HG03135 (cell line): ENCODE results near the gene NDUFAF8.

ENCODE experiments used
- ATAC-seq: cut with Tn5 transposase; IDR thresholded peaks from one replicate; pipeline ENCODE4 v1.9.1; 2021; ENCODE audit warnings: mild to moderate bottlenecking, moderate library complexity; ENCODE audit not compliant: unreplicated experiment

The NDUFAF8 gene

DNA sequence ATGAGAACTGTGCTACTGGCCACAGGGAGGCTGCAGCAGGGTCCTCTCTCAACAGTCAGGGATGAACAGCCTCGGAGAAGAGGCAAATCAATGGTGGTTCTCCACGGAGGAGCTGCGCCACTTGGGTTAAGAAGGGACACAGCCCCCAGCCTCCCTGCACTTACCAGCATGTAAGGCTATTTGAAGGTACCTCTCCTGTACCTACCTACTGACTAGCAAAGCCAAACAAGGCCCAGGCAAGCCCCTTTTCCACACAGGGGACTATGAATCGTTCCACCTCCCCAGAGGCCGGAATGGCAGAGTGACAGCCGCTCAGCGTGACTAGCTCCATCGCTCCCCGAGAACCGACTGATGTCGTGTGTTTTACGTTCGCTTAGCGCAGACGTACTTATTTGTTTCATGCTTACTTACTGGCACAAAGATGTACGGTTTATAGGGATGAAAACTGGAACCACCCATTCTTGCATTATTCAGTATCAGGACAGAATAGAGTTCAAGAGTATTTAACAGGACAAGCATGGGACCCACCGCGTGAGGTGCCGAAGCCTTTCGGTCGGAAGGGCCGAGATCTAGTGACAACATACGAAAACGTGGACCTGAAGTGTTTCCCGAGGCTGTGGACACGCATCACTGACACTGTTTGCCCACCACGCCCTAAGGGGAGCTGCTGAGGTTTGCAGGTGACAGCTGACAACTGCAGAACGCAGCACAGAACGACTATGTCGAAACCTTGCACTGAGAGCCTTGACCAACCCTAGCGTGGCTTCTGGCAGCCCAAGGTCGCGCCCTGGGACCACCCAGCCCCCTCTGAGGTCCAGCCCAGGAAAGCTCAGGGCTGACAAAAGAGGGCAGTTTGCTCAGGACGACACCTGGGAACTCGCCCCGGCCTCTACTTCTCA lies 1.3 kb upstream of the NDUFAF8 start:
- ATAC-seq: no peak

GRCh38 chr17:81238490-81238814 lies 666 bp upstream of the NDUFAF8 start:
- no peak for ATAC-seq

GRCh38 chr17:81239714-81240555 lies 817 bp downstream of the NDUFAF8 start:
- no peak for ATAC-seq

GRCh38 chr17:81240761-81241160 lies 1.6 kb downstream of the NDUFAF8 start:
- ATAC-seq: no peak

DNA sequence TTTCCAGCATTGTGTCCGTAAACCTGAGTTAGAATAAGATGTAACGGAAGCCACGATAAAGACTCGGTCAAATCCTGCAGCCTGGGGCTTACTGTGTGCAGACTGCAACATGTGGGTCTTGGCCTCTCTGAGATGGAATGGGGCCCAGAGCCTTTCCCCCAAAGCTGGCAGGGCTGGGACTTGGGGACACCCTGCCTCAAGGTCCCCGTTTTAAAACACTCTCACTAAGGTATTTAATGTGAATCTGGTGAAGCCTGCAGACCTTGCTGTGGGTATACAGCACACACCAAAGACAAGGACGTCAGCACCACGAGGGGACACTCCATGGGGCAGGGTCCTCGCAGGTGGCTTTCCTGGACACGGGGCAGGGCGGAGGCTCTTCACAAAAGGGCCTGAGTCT lies 2.1 kb downstream of the NDUFAF8 start:
- no peak for ATAC-seq

- ATAC-seq: no peak
Measured at GRCh38 chr17:81241648-81242420, 2.7 kb downstream of the NDUFAF8 start.

- ATAC-seq: no peak
Measured at GRCh38 chr17:81242421-81243332, 3.6 kb downstream of the NDUFAF8 start.

DNA sequence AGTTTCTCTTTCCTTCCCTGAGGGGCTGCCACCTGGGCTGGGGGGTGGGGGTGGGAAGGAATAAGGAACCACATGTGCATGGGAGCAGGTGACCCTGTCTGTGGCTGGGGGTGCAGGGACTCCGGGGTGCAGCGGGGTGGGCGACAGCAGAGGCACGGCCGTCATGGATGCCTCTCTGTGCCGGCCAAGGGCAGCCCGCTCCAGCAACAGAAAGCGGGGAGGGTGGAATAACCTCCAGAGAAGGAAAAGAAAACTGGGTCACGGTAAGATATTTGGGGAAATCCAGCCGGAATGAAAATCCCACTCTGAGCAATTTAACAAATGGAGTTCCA lies 4.2 kb downstream of the NDUFAF8 start:
- ATAC-seq: no peak

DNA sequence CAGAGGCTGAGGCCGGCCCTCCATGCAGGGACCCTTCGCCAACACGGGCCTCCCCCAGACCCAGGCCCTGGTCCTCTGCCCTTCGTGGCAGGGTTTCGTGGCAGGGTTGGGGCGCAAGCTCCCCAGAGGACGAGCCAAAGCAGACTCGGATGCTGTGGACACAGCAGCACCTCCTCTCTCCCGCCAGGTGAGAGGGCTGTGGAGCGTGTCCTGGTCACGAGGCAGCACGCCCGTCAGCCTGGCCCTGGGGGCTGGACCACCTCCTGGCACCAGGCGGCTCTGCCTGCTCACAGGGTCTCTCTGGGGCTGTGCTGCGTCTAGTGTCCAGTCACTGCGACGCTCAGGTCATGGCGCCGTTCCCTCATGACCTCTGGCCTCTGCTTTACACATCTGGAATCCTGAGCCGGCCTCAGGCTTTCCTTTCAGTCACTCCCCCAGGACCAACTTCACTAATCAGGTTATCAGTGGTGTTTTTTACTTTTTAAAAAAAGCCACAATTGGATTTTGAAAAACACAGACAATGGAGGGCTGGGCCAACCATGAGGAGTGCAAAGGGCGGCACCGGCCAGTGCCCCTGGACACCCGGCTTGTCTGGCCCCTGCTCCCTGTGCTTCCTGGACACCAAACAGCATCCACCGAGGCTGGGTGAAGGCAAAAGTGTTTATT lies 5.4 kb downstream of the NDUFAF8 start:
- ATAC-seq: no peak

DNA sequence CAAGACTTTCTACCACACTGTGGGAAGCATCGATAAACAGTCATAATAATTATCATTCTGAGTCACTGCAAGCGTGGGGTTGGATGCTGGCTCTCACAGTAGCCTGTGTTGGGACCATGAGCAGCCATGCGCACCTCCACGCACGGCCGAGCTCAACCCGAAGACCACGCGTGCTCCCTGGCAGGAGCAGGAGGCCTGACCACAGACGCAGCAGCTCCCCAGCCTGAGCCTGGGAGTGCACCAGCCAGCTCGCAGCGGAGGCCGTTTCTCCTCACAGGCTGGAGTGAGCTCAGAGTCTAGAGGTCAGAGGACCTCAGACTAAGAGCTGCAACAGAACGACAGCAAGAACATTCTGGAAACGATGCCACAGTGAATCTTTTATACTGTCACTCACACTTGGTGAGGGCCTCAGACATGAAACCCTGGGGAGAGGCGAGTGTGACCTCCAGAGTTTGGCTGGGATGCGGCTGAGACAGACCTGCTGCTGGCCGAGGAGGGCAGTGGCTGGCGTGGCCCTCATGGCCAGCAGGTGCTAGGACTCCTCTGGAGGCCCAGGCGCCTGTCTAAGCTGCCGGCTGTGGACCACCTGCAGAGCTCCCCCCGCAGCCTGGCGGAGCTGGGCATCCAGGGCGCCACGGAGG lies 6.0 kb downstream of the NDUFAF8 start:
- ATAC-seq: no peak

- no peak for ATAC-seq
Measured at GRCh38 chr17:81245665-81246342, 6.7 kb downstream of the NDUFAF8 start.

- ATAC-seq: no peak
Measured at GRCh38 chr17:81246343-81246670, 7.2 kb downstream of the NDUFAF8 start.

- ATAC-seq: no peak
Measured at GRCh38 chr17:81246679-81247338, 7.7 kb downstream of the NDUFAF8 start.

DNA sequence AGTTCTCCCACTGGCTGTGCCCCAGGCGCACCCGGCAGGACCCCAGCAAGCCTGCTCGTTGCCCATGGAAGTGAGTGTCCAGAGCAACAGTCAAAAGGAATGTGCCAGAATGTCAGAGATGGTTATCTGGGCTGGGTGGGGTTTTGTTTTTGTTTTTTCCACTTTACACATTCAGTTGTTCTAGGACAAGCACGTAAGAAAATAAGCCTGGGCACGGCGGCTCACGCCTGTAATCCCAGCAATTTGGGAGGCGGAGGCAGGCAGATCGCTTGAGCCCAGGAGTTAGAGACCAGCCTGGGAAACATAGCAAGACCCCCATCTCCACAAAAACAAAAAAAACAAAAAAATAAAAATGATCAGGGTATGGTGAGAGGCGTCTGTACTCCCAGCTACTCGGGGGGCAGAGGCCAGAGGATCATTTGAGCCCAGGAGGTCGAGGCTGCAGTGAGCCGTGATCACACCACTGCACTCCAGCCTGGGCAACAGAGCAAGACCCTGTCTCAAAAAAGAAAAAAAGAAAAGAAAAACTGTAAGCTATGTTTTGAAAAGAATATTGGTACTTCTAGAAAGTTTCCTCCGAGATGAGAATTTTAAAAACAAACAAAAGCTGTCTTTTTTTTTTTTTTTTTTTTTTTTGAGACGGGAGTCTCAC lies 8.3 kb downstream of the NDUFAF8 start:
- no peak for ATAC-seq

GRCh38 chr17:81248649-81249048 lies 9.5 kb downstream of the NDUFAF8 start:
- no peak for ATAC-seq

DNA sequence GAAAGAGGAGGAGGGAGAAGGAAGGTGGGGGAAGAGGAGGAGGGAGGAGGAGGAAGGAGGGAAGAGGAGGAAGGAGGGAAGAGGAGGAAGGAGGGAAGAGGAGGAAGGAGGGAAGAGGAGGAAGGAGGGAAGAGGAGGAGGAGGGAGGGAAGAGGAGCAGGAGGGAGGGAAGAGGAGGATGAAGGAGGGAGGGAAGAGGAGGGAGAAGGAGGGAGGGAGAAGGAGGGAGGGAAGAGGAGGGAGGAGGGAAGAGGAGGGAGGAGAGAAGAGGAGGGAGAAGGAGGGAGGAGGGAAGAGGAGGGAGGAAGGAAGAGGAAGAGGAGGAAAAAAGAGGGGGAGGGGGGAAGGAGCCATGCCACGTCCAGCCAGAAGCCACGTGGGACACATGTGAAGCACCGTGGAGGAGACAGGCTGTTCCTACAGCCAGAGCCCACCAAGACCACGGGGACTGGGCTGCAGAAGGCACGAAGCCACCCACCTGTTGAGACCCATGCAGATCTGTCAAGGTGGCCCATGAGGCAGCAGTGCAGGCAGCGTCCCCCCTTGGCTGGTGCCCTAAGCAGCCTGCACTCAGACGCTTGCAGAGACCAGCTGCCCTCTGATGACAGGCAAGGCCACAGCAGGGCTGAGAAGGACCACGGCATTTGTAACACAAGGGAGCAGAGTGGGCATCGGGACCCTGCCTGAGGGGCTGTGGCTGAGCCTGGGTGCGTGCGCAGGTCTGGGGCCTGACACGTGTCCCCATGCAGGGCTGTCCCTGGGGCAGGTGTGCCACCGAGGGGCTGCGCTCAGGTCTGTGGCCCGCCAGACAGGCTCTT lies 10.3 kb downstream of the NDUFAF8 start:
- ATAC-seq: no peak
